GM19328 (cell line): ENCODE results near the gene TAT.
A peak's percentile ranks its signal among the peaks of the same experiment; 100 is the strongest.
"Not testable (repeated sequence)": the region's sequence is repeated elsewhere in the genome, so short reads cannot be mapped to it uniquely, and the experiment has no call there.

Experiments
- ATAC-seq: cut with Tn5 transposase; IDR thresholded peaks from one replicate; pipeline ENCODE4 v1.9.1; 2021; ENCODE audit warnings: mild to moderate bottlenecking, moderate library complexity; ENCODE audit not compliant: unreplicated experiment

Gene TAT

DNA sequence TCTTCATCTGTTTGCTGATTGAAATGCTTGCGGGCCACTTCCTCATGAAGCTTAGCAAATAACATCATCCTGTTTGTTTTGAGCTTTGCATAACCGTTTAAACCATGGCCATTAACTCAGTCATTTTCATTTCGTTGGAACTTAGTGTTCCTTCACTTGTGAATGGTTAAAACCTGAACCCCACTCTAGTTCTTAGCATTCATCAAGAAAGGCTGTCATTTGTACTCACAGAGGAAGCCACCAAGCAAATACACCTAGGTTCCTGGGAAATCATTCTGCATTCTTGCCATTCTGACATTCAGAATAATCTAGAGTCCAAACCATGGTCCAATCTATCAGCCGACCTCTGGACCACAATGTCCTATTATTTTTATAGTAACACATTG is 8.4 kb upstream of the TAT start:
- no peak for ATAC-seq

GRCh38 chr16:71584543-71585317 is 7.8 kb upstream of the TAT start:
- ATAC-seq = no peak

GRCh38 chr16:71582553-71582848 is 5.6 kb upstream of the TAT start:
- not testable (repeated sequence) for ATAC-seq

DNA sequence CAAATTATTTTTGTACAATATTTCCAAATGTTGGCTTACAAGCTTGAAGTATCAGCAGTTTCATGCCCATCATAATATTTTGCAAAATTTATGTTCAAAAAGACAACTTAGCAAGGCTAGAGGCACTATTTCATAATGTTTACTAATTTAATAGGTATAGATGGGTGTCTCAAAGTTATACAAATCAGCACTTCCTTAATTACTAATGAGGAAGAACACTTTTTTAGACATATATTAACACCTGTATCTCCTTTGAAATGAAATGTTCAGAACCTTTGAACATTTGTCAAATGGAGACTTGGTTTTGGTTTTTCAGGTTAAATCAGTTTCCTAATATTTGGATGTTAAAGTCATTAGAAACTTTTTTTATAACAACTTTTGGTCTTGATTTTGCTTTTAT is 2.2 kb downstream of the TAT start:
- ATAC-seq = no peak

GRCh38 chr16:71573387-71574094 is 3.4 kb downstream of the TAT start:
- no peak for ATAC-seq

DNA sequence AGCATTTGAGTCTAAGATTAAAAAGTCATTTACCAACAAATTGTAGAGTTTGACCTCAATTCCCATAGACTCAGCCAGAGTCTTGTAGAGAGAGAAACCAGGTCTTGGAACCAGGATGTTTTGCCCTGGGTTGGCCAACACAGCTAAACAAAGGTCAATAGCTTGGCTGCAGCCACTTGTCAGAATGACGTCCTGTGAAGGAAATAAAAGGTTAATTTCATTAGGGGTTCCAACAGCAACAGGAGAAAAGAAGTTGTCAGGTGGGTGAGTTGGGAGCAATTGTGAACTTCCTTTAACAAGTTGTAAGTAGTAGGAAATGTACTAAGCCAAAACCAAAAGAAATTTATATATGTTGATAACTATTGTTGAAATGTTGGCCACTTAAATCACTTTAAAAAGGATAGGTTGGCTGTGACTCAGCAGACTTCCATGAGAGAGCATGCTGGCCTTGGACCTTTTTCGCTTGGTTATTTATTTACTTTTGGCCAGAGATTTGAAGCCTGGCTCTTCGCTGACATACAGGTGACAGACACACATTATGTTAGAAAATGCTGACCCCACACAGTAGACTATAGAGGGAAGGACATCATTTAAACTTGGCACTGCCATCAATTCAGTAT is 4.3 kb downstream of the TAT start:
- no peak for ATAC-seq

DNA sequence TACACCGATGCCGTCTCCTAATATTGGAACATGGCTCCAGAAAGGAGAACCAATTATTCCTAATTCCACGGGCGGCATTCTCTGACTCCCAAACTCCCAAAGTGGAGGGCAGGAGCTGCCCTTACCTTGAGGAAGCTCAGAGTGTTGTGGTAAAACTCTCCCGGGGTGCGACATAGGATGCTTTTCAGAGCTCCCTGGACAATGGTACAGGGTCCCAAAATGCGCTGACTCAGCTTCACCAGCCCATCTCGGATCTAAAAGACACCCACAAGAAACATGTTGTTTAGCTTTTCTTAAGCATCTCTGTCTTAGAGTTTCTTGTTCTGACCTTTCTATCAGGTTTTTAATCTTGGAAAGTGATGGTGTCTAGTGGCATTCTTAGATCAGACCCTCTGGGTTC is 6.7 kb downstream of the TAT start:
- no peak for ATAC-seq

GRCh38 chr16:71569621-71570020 is 7.3 kb downstream of the TAT start:
- no peak for ATAC-seq

- no peak for ATAC-seq
Measured at GRCh38 chr16:71568551-71568950, 8.3 kb downstream of the TAT start.

DNA sequence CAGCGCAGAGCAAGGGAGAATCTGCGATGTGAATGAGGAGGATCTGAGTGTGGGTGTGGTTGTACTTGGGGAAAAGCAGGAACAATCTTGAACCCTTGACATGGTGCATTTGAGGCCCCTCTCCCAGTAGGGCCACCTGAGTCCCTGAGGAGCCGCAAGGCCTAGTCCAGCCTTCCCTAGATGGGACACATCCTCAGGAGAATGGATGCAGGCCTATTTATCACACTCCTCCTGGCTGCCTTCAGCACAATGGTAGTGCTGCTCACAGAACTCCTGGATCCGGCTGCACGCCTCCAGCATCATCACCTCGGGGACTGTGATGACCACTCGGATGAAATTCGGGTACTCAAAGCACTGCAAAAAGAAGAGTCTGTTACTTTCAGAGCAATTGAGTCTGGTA is 9.0 kb downstream of the TAT start:
- no peak for ATAC-seq

GRCh38 chr16:71565812-71566700 is 10.8 kb downstream of the TAT start:
- ATAC-seq = no peak

GRCh38 chr16:71564335-71564967 is 12.4 kb downstream of the TAT start:
- peak; percentile 87 for ATAC-seq

DNA sequence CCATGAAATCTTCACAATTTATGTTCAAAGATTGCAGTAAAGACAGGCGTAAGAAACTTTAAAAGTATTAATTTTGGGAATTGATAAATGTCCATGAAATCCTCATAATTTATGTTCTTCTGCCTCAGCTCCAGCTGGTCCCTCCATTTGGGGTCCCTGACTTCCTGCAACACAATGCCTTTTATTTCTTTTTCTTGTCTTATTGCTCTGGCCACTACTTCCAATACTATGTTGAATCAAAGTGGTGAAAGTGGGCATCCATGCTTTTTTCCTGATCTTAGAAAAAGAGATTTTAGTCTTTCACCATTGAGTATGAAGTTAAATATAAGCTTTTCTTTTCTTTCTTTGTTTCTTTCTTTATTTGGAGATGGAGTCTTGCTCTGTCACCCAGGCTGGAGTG is 14.3 kb downstream of the TAT start:
- no peak for ATAC-seq

- ATAC-seq = not testable (repeated sequence)
Measured at GRCh38 chr16:71561886-71562285, 15.0 kb downstream of the TAT start.

DNA sequence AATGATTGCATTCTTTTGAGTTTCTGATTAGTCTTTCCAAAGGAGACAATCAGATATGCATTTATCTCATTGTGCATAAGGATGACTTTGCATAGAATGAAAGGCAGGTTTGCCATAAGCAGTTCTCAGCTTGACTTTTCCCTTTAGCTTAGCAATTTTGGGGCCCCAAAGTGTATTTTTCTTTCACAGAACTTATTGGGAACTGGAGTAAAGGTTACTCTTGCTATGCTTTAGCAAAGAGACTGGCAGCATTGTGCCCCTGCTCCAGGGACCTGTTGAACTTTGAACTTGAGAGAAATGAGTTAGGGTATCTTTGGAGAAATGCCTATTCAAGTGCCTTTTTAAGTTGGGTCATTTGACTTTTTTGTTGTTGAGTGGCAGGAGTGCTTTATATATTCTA is 17.0 kb downstream of the TAT start:
- no peak for ATAC-seq

DNA sequence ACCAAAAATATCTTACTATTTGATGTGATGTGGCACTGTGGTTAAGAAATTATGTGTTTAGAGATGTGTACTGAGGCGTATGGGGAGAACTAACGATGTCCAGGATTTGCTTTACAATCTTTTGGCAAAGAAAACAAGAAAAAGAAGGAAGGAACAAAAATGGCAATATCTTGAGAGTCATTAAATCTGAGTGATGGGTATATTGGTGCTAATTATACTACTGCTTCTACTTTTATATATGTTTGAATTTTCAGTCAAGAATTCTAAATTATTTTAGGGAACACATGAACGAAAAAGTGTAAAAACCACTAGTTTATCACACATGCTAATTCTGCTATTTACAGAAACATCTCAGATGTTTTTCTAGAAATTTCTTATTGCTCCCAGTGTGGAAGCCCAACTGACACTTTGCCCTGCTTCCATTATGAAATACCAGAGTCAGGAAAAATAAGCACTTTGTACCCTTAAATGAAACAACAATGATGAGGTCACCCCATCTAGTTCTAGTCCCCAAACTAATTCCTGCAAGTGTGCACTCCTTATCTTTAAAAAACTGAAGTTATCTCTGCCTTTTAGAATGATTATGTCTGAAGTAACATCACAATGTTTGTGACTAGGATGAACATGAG is 18.8 kb downstream of the TAT start:
- ATAC-seq = no peak

- no peak for ATAC-seq
Measured at GRCh38 chr16:71557299-71557698, 19.6 kb downstream of the TAT start.

DNA sequence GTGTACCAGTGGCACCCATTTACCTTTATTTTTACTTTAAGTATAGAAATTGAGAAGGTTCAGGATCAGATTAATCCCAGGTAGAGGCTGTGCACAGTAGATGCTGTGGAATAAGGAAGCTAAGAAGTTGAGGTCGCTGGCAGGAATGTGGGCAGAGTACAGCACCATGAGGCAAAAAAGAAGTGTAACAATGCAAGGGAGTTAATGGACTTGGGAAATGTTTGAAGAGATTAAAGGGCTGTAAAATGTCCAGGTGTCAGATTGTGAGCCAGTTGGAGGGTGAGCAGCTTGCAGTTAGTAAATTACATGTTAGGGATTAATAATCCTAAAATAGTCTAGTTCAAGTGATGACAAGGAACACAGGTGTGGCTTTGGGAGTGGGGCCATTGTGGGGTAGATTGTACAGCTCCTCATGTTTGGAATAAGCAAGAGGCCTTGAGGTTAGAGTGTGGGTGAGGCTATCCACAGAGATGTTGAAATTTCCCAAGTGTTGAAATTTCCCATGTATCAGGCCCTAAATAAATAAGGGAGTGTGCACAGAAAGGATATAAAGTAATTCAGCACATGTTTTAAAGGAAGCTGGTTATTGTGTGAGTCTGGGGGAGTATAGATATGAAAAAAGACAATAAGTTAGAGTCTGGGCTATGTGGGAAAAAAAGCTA is 21.5 kb downstream of the TAT start:
- no peak for ATAC-seq

DNA sequence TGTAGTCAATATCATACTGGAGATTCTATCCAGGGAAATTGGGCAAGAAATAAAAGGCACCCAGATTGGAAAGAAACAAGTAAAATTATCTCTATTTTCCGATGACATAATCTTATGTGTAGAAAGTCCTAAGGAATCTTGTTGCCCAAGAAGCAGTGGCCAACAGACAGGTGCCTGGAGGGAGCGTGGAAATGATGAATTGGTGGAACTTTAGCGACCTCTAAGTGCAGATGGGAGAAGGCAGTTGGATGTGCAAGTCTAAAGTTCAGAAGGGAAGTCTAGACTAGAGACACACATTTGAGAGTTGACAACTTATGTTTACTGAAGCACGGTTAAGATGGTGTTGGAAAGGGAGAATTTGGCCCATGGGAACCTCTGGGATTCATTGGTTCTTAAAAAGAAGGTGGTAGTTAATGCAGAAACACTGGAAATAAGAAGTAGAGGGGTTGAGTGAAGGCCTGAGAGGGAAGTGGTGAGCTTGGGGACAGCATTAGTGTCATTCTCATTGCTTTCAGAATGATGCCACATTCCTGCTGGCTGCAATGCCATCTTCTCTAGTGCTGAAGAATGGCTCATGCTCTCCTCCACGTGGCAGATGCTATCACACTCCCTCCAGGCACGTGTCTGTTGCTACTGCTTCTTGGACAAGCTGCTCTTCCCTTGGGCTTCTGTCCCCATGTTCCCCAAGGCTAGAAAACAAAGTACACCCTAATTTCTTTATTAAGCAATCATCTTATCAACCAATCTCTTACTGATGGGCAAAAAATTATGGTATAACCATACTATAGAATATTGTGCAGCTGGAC is 24.0 kb downstream of the TAT start:
- ATAC-seq = no peak
